Activated naive CD4-positive, alpha-beta T cell treated with anti-CD3 and anti-CD28 coated beads, Interleukin-2, amount 50 U/mL, for 16 hours (primary cell): ENCODE results near the gene HTRA3.

Experiments used
- DNase-seq: peaks from one replicate; pipeline ENCODE4 v3.0.0-alpha.2; 2020

The HTRA3 gene

GRCh38 chr4:8250227-8250626, 19.3 kb upstream of the HTRA3 start:
- DNase-seq: no peak

- no peak for DNase-seq
Observed at GRCh38 chr4:8250637-8251036, 18.9 kb upstream of the HTRA3 start.

- DNase-seq: no peak
Observed at GRCh38 chr4:8251110-8251883, 18.3 kb upstream of the HTRA3 start.

GRCh38 chr4:8252301-8253173, 17.0 kb upstream of the HTRA3 start:
- no peak for DNase-seq

- DNase-seq: no peak
Observed at GRCh38 chr4:8254076-8254475, 15.5 kb upstream of the HTRA3 start.

GRCh38 chr4:8255698-8256441, 13.7 kb upstream of the HTRA3 start:
- no peak for DNase-seq

- no peak for DNase-seq
Observed at GRCh38 chr4:8257854-8258253, 11.7 kb upstream of the HTRA3 start.

- no peak for DNase-seq
Observed at GRCh38 chr4:8258552-8259212, 10.9 kb upstream of the HTRA3 start.

- no peak for DNase-seq
Observed at GRCh38 chr4:8259743-8260430, 9.7 kb upstream of the HTRA3 start.

- DNase-seq: no peak
Observed at GRCh38 chr4:8260656-8261111, 8.9 kb upstream of the HTRA3 start.

- DNase-seq: no peak
Observed at GRCh38 chr4:8261851-8262535, 7.6 kb upstream of the HTRA3 start.

GRCh38 chr4:8262637-8263322, 6.8 kb upstream of the HTRA3 start:
- no peak for DNase-seq

GRCh38 chr4:8263397-8263796, 6.2 kb upstream of the HTRA3 start:
- DNase-seq: no peak

GRCh38 chr4:8264106-8264505, 5.4 kb upstream of the HTRA3 start:
- DNase-seq: no peak

- DNase-seq: no peak
Observed at GRCh38 chr4:8265171-8265929, 4.2 kb upstream of the HTRA3 start.

GRCh38 chr4:8266088-8266487, 3.5 kb upstream of the HTRA3 start:
- DNase-seq: no peak

GRCh38 chr4:8266508-8266907, 3.0 kb upstream of the HTRA3 start:
- DNase-seq: no peak

- no peak for DNase-seq
Observed at GRCh38 chr4:8267077-8267476, 2.5 kb upstream of the HTRA3 start.

- no peak for DNase-seq
Observed at GRCh38 chr4:8268211-8268610, 1.3 kb upstream of the HTRA3 start.

GRCh38 chr4:8268901-8269534, 536 bp upstream of the HTRA3 start:
- no peak for DNase-seq
